ENCODE measurements around the gene ERBB4.

Gene ERBB4

DNA sequence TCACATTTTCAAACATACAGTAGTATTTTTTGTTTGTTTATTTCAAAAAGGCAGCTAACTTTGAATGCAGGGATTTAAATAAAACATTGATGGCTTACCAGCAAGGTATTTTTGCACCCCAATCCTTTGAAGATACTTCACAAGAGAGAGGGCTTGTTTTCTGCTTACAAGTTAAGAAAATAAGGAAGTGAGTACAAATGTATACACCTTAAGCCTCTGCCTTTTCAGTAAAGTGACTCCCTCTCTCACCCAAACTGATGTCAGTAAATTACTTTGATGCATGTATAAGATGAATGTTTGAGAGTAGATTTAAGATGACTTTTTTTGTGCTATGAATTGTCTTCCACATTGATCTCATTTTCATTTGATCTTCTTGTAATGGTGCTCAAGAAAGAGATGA is 1162.2 kb downstream of the ERBB4 start:
- DNase-seq = no peak

DNA sequence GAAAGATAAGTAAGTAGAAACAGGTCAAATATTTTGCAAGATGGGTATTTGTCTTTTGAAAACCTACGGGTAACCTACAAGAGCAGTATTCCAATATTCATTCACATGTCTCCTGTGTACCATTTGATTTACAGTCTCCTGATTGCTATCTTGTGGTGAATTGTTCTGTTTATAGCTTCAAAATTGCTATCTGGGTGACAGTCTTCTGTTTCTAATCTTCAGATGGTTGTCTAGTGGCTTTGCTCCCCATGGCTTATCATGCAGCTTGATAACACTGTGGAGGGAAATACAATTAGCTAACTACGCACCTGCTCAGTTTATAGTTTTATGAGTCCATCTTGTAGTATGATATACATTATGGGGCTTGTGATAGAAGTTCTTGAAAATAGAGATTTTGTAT is 1165.4 kb downstream of the ERBB4 start:
- no peak for DNase-seq

DNA sequence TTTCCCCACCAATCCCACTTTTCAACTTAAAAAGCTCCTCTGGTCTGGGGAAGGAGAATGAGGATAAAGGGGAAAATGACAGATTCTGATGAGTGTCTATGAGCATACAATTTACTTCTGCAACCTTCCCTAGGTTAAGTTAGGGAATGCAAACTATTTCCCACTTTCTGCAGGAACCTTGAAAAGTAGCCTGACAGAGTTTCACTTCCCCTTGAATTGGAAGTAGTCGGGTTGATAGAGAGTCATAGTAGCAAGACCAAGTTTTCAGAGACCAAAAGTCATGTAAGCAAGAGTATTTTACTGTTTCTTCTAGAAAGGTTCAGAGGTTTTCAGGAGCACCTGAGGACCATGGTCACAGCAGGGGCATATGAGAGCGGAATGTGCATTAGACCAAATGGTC is 1167.1 kb downstream of the ERBB4 start:
- no peak for DNase-seq

DNA sequence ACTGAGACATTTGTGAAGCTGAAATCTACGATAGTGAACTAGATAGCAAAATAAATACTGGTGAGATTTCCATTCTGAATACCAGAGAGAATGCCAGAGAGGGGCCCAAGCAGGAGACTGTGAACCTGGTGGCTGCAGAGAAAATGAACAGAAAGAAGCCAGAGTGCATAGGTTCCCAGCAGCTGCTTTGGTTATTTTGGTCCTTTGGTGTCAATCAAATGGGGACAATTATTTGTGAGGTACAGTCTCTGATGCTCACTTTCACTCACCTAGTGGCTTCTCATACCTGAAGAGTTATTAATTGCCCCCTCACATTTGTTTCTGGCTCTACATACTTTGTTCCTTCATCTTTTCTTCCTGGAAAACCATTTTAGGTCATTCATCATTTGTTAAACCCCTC is 1170.1 kb downstream of the ERBB4 start:
- no peak for DNase-seq

DNA sequence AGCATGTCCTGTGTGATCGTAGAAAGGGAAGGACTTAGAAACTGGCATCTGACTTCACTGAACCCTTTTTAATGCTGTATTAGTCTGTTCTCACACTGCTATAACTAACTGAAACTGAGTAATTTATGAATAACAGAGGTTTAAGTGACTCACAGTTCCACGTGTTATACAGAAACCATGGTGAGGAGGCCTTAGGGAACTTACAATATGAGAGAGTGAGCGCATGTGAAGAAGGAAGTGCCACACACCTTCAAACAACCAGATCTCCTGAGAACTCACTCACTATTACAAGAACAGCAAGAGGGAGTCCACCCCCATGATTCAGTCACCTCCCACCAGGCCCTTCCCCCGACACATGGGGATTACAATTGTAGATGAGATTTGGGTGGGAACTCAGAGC is 1170.9 kb downstream of the ERBB4 start:
- no peak for DNase-seq

DNA sequence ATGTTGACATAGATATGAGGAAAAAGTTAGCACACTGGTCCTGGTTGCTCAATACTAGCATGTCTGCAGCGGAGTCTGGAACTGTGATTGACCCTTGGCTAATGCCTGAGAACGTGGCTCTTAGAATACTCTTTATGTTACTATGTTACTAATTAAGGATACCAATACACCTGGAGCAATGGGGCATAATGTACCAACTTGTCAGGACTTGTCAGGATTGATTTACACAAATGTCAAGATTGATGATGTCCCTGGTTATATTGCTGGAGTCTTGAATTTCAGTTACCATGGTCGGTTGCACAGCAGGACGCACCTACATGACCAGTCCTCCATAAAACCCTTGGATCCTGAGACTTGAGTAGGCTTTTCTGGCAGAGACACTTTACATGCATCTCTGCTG is 1171.3 kb downstream of the ERBB4 start:
- no peak for DNase-seq

DNA sequence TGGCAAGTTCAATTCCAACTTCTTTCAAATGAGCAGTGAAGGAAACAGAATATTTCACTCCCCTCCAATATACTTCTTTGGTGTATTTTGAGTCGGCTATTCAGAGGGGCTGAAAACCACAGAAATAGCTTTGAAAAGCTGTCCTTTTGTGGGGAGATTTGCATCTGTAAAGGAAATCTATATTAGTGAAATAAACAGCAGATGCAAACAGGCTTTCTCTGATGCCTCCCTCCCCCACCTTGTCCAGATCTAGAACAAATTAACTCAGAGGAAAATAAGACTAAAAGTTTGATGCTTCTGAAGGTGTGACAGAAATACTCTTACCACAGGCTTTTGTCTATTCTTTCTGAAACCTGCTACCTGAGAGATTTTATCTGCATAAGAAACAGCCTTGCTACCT is 1173.7 kb downstream of the ERBB4 start:
- DNase-seq = no peak

DNA sequence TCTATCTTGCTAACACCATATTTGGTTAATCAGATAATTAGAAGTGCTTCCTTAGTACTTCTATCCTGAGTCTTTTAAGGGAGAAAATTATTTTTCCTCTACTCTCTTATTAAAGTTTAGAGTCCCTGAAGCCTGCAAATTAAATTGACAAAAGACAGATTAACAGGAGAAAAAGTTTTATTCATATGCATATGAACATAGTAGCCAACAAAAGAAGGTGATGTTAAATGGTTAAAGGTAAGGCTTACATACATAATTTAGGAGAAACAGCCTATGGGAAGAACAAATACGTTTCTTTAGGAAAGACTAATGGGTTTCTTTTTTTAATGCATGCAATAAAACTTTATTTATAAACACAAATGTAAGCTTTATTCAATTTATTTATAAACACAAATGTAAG is 1177.2 kb downstream of the ERBB4 start:
- DNase-seq = no peak

DNA sequence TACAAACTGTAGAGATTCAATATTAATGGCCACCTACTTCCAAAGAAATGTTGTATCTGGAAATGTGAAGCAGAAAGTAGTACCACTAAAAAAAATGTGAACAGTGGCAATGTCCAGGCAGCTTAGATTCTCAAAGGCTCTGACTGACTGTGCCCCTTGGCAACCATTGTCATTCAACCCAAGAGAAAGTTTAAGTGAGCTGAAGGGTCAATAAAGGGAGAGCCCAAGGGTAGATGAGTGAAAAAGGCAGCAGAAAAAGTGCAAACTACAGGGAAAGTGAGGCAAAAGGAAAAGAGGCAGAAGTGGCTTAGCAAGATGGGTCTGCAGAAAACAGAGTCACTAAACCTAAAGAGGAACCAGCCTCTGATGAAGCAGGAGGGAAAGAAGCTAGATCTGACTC is 1179.3 kb downstream of the ERBB4 start:
- DNase-seq = no peak

DNA sequence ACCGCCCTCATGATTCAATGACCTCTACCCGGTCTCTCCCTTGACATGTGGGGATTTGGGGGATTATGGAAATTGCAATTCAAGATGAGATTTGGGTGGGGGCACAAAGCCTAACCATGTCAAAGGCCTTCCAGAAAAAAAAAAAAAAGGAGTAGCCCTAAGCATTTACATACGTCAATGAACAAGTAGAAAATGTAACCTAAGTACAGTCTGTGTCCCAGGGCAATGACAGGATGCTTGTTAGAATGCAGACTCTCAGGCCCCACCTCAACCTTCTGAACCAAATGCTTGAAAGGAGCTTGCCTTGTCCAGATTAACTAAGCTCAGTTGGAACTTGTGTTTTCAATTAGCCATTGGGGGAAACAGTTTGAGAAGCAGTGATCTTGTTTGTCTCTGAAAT is 1180.1 kb downstream of the ERBB4 start:
- DNase-seq = no peak

DNA sequence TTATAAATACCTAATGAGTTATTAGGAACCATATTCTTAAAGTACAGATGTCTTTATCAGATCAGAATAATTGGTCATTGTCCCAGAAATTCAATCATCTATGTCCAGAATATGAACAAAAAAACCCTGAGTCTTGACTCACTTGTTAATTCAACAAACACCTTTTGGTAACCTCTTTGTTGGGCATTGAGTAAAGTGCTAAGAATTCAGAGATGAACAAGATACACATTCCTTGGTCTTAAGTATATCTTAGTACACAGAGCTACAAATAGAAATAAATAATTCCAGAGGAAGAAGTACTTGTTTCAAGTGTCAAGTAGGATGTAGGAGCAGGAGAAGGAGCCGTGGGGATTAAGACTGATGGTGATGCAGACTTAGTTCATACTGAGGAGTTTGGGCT is 1184.1 kb downstream of the ERBB4 start:
- no peak for DNase-seq

DNA sequence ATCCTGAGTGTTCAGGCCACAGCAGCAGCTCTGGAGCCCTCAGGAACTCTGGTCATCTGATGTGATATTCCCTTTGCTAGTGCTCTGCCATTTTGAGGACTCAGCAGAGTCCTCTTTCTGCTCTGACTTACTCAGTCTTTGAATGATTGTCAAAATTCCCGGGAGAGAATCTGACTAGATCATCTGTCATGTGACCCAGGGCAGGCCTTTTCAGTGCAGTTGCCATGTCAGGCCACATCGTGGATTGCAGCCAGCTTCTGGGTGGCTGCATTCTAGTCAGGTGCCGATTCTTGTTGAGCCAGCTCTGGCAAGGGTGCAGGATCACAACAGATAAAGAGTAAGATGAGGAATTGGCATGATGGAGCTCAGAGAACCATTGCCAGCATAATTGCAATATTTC is 1186.6 kb downstream of the ERBB4 start:
- no peak for DNase-seq

DNA sequence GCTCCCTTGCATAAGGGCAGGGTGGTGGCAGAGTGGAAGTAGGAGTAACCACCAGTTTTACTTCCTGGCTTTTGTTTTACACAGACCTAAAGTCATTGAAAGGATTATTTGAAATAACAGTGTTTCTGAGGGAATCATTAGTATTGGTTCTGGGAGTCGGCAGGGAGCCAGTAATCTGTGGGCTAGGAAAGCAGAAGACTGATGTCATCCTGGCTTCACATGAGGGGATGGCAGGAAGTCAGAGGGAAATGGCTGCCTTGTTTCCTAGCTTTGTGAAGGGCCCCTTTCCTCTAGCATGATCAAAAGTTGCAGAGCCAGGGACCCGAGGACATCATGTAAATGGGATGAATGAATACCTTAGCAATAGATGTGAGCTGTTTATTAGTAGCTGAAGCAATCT is 1189.6 kb downstream of the ERBB4 start:
- DNase-seq = no peak

DNA sequence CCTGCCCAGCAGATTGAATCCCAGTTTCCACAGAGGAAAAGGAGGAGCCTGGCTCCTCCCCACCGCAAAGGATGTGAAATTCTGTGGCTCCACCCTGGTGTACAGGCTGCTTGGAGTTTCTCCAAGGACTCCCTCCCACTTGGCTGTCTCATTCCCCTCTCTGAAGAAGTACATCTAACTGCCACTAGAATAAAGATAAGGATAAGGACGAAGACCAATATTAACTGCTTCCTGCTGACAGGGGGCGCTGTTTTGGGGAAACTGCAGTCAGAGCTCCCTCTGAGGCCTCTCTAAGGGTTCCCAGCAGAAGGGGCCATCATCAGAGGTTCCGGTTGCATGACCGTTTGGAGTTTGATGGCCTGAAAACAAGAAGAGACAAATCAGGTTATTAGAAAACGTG is 1191.3 kb downstream of the ERBB4 start:
- no peak for DNase-seq

DNA sequence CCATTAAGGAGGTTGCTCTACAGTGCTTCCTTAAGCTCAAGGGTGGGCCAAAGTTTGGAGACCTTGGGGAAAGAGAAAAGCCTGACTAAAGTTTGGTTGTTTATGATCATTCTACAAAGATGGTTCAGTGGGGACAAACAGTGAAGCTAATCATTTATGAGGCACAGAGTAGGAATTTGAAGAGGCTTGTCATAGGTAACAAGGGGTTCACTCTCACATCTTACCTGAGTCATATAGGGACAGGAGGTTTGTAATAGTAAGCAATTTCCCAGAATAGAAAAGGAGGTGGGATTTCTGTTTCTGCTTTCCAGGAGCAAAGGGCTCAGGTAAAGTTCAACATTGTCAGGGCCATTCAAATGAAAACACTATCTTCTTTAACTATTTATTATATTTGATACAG is 1194.3 kb downstream of the ERBB4 start:
- DNase-seq = no peak

DNA sequence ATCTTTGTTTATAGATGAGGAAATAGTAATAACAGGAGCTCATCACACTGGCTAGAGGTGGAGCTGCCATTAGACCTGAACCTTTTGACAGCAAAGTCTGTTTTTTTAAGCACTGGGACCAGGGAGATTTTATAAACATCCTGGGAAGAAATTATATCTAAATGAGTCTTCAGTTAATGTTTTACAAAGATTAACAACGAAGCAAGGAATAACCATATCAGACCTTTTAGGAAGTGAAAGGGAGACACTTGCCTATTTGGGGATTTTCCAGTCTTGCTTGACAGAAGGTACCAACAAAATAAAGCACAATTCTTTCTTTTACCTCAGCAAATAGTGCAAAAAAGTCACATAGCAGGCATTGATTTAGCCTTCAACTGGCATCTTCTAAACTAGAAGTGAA is 1205.2 kb downstream of the ERBB4 start:
- no peak for DNase-seq

DNA sequence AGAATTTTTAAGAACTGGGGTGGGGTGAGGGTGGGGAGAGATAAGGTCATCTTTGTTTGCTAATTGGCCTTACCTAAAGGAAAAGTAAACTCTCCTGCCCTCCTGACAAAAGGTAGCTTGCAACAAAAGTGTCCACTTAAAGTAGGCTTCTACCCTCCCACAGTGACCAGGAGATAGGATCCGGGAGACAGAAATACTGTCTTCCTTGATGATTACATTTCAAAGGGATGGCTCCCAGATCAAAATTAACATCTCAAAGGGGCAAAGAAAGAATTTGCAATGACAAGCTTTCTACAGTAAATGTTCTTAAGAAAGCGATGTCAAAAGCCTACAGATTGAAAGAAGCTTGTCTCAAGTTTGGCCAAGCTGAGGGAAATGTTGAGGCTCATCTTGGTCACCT is 1206.9 kb downstream of the ERBB4 start:
- DNase-seq = no peak

DNA sequence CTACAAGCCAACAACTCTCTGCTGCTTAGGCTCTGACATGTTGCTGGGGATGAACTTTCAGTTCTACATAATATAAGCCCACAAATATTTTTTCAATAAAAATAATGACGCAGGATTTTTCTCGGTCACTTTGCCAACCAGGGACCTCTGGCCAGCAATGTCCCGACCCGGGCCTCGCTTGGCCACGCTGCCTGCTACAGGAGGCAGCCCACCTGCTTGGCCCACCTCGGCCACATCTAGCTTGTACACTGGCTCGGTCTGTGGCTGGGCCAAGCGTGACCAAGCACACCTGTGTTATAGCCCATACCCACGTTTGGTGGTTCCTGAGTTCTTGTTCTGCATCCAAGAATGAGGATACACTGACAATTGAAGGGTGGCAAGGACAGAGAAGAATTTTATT is 1208.7 kb downstream of the ERBB4 start:
- no peak for DNase-seq

DNA sequence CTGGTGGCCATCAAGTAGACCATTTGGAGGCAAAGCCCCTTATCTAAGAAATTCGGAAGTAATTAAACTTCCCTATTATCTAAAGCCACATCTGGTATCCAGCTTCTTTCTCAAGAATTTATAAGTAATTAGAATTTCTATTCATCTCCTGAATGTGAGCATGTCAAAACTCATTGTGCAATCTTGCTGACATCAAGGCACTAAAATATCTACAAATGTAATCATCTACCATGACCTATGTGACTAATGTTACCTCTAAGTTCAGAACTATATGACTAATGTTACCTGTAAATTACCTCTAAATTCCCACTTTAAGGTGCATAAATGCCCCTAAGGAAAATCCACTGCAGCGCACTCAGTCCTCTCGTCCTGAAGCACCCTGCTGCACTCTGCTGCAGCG is 1209.2 kb downstream of the ERBB4 start:
- DNase-seq = no peak

DNA sequence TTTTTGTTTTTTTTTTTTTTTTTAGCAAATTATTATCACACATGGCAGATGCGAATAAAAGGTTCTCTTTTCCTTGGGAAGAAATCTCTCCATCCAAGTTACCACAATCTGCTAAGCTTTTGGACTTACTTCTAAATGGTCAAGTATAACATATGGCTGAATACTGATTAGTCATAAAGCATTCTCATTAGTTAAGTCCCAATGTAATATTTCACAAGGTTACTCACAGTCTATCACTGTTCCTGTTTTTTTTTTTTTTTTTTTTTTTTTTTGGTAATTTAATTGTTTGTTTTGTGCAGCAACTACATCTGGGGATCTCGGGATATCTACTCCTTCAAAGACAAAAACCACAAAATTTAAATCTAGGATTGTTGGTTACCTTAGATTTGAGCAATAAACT is 1210.5 kb downstream of the ERBB4 start:
- DNase-seq = no peak

Data from T-helper 9 cell (primary cell).